ENCODE results near the gene CACNA1D. TPM values are rescaled to one million over a fixed set of nuclear protein-coding genes. Genes with fewer than 3 reads are reported as not detected.
"Not testable (repeated sequence)": the region's sequence is repeated elsewhere in the genome, so short reads cannot be mapped to it uniquely, and the experiment has no call there.

CACNA1D gene
- polyA plus RNA-seq, 4 donors: 2.2 to 133 (median 6.2) TPM

- Histone ChIP-seq H3K9me3 (ENCODE audit: control insufficient read depth in 2 of 2, insufficient read depth in 1 of 2, low read depth in 1 of 2, low read length in 1 of 2) (peaks cover 0 to 3% of the 10 kb centered on the region in 2 donors), H3K27me3 (ENCODE audit: control insufficient read depth in 3 of 3, insufficient read depth in 3 of 3, low read length in 3 of 3) (no peaks in the 10 kb centered on the region), H3K36me3 (ENCODE audit: control insufficient read depth in 3 of 3, insufficient read depth in 2 of 3, low read depth in 1 of 3, low read length in 3 of 3) (peaks cover 0 to 9% (median 0%) of the 10 kb centered on the region in 3 donors), H3K27ac (ENCODE audit: low read depth in 1 of 3, low read length in 2 of 3) (no peak overlapping the region), H3K4me1 (ENCODE audit: control insufficient read depth in 3 of 3, insufficient read depth in 2 of 3, low read depth in 1 of 3, low read length in 2 of 3) (peaks cover 0 to 11% (median 0%) of the 10 kb centered on the region in 3 donors), H3K4me3 (ENCODE audit: low read depth in 1 of 3, low read length in 3 of 3) (no peak overlapping the region)
- FAIRE-seq (no peak), DNase-seq (no peak)
- WGBS, 3 donors: 85 to 98% (median 90%) methylated on average over 4 of the region's 4 CpGs
Measured at GRCh38 chr3:53554559-53555067, 60.2 kb downstream of the CACNA1D start.

- peaks cover 0 to 6% (median 0%) of the 10 kb centered on the region in 3 donors for H3K36me3 ChIP-seq (ENCODE audit: control insufficient read depth in 3 of 3, insufficient read depth in 2 of 3, low read depth in 1 of 3, low read length in 3 of 3)
- WGBS, 3 donors: 61 to 67% (median 66%) methylated on average over 4 of the region's 4 CpGs
- no peak overlapping the region for H3K27ac ChIP-seq (ENCODE audit: low read depth in 1 of 3, low read length in 2 of 3)
- FAIRE-seq (no peak), DNase-seq (peak in 1 of 2 donors; percentile 16)
- H3K4me3 ChIP-seq (ENCODE audit: low read depth in 1 of 3, low read length in 3 of 3): no peak overlapping the region
- peaks cover 0 to 4% of the 10 kb centered on the region in 2 donors for H3K9me3 ChIP-seq (ENCODE audit: control insufficient read depth in 2 of 2, insufficient read depth in 1 of 2, low read depth in 1 of 2, low read length in 1 of 2)
- H3K4me1 ChIP-seq (ENCODE audit: control insufficient read depth in 3 of 3, insufficient read depth in 2 of 3, low read depth in 1 of 3, low read length in 2 of 3): peaks cover 0 to 11% (median 0%) of the 10 kb centered on the region in 3 donors
- no peaks in the 10 kb centered on the region for H3K27me3 ChIP-seq (ENCODE audit: control insufficient read depth in 3 of 3, insufficient read depth in 3 of 3, low read length in 3 of 3)
Measured at GRCh38 chr3:53555068-53555588, 60.7 kb downstream of the CACNA1D start.

- 80 to 92% (median 92%) methylated on average over 11 of the region's 11 CpGs for WGBS, 3 donors
- no peak for FAIRE-seq
Measured at GRCh38 chr3:53566461-53567145, 72.2 kb downstream of the CACNA1D start.

GRCh38 chr3:53570081-53570480, 75.7 kb downstream of the CACNA1D start:
- H3K27me3 ChIP-seq (ENCODE audit: control insufficient read depth in 3 of 3, insufficient read depth in 3 of 3, low read length in 3 of 3): peaks cover 0 to 2% (median 0%) of the 10 kb centered on the region in 3 donors
- H3K36me3 ChIP-seq (ENCODE audit: control insufficient read depth in 3 of 3, insufficient read depth in 2 of 3, low read depth in 1 of 3, low read length in 3 of 3): peaks cover 0 to 31% (median 0%) of the 10 kb centered on the region in 3 donors
- no peaks in the 10 kb centered on the region for H3K9me3 ChIP-seq (ENCODE audit: control insufficient read depth in 2 of 2, insufficient read depth in 1 of 2, low read depth in 1 of 2, low read length in 1 of 2)
- WGBS, 3 donors: 59 to 88% (median 88%) methylated on average over 2 of the region's 2 CpGs
- H3K4me1 ChIP-seq (ENCODE audit: control insufficient read depth in 3 of 3, insufficient read depth in 2 of 3, low read depth in 1 of 3, low read length in 2 of 3): no peaks in the 10 kb centered on the region
- no peak overlapping the region for H3K27ac ChIP-seq (ENCODE audit: low read depth in 1 of 3, low read length in 2 of 3)
- FAIRE-seq (no peak), DNase-seq (no peak)
- no peak overlapping the region for H3K4me3 ChIP-seq (ENCODE audit: low read depth in 1 of 3, low read length in 3 of 3)

More at GRCh38 chr3:53566461-53567145, 72.2 kb downstream of the CACNA1D start:
- peaks cover 0 to 2% (median 0%) of the 10 kb centered on the region in 3 donors for H3K27me3 ChIP-seq (ENCODE audit: control insufficient read depth in 3 of 3, insufficient read depth in 3 of 3, low read length in 3 of 3)
- no peaks in the 10 kb centered on the region for H3K9me3 ChIP-seq (ENCODE audit: control insufficient read depth in 2 of 2, insufficient read depth in 1 of 2, low read depth in 1 of 2, low read length in 1 of 2)
- DNase-seq: peak in 1 of 2 donors; percentile 23
- peaks cover 0 to 19% (median 0%) of the 10 kb centered on the region in 3 donors for H3K36me3 ChIP-seq (ENCODE audit: control insufficient read depth in 3 of 3, insufficient read depth in 2 of 3, low read depth in 1 of 3, low read length in 3 of 3)
- H3K4me1 ChIP-seq (ENCODE audit: control insufficient read depth in 3 of 3, insufficient read depth in 2 of 3, low read depth in 1 of 3, low read length in 2 of 3): no peaks in the 10 kb centered on the region
- no peak overlapping the region for H3K4me3 ChIP-seq (ENCODE audit: low read depth in 1 of 3, low read length in 3 of 3)
- no peak overlapping the region for H3K27ac ChIP-seq (ENCODE audit: low read depth in 1 of 3, low read length in 2 of 3)

- 79 to 92% (median 85%) methylated on average over 3 of the region's 3 CpGs for WGBS, 3 donors
- H3K36me3 ChIP-seq (ENCODE audit: control insufficient read depth in 3 of 3, insufficient read depth in 2 of 3, low read depth in 1 of 3, low read length in 3 of 3): peaks cover 0 to 34% (median 0%) of the 10 kb centered on the region in 3 donors
- peak in 1 of 2 donors; percentile 9 for DNase-seq
- H3K4me1 ChIP-seq (ENCODE audit: control insufficient read depth in 3 of 3, insufficient read depth in 2 of 3, low read depth in 1 of 3, low read length in 2 of 3): no peaks in the 10 kb centered on the region
- no peak overlapping the region for H3K4me3 ChIP-seq (ENCODE audit: low read depth in 1 of 3, low read length in 3 of 3)
- no peaks in the 10 kb centered on the region for H3K9me3 ChIP-seq (ENCODE audit: control insufficient read depth in 2 of 2, insufficient read depth in 1 of 2, low read depth in 1 of 2, low read length in 1 of 2)
- H3K27me3 ChIP-seq (ENCODE audit: control insufficient read depth in 3 of 3, insufficient read depth in 3 of 3, low read length in 3 of 3): peaks cover 0 to 2% (median 0%) of the 10 kb centered on the region in 3 donors
- no peak for FAIRE-seq
- no peak overlapping the region for H3K27ac ChIP-seq (ENCODE audit: low read depth in 1 of 3, low read length in 2 of 3)
Measured at GRCh38 chr3:53570709-53571108, 76.3 kb downstream of the CACNA1D start.

- H3K4me1 ChIP-seq (ENCODE audit: control insufficient read depth in 3 of 3, insufficient read depth in 2 of 3, low read depth in 1 of 3, low read length in 2 of 3): no peaks in the 10 kb centered on the region
- DNase-seq: no peak
- 68 to 81% (median 79%) methylated on average over 4 of the region's 4 CpGs for WGBS, 3 donors
- no peak for FAIRE-seq
- no peaks in the 10 kb centered on the region for H3K9me3 ChIP-seq (ENCODE audit: control insufficient read depth in 2 of 2, insufficient read depth in 1 of 2, low read depth in 1 of 2, low read length in 1 of 2)
- no peak overlapping the region for H3K27ac ChIP-seq (ENCODE audit: low read depth in 1 of 3, low read length in 2 of 3)
- H3K4me3 ChIP-seq (ENCODE audit: low read depth in 1 of 3, low read length in 3 of 3): no peak overlapping the region
- peaks cover 0 to 34% (median 0%) of the 10 kb centered on the region in 3 donors for H3K36me3 ChIP-seq (ENCODE audit: control insufficient read depth in 3 of 3, insufficient read depth in 2 of 3, low read depth in 1 of 3, low read length in 3 of 3)
- H3K27me3 ChIP-seq (ENCODE audit: control insufficient read depth in 3 of 3, insufficient read depth in 3 of 3, low read length in 3 of 3): no peaks in the 10 kb centered on the region
Measured at GRCh38 chr3:53571264-53571663, 76.9 kb downstream of the CACNA1D start.

GRCh38 chr3:53572184-53572583, 77.8 kb downstream of the CACNA1D start:
- not testable (repeated sequence) for H3K27me3 ChIP-seq (ENCODE audit: control insufficient read depth in 3 of 3, insufficient read depth in 3 of 3, low read length in 3 of 3); H3K27ac ChIP-seq (ENCODE audit: low read depth in 1 of 3, low read length in 2 of 3); DNase-seq; H3K4me1 ChIP-seq (ENCODE audit: control insufficient read depth in 3 of 3, insufficient read depth in 2 of 3, low read depth in 1 of 3, low read length in 2 of 3); FAIRE-seq; H3K4me3 ChIP-seq (ENCODE audit: low read depth in 1 of 3, low read length in 3 of 3); H3K9me3 ChIP-seq (ENCODE audit: control insufficient read depth in 2 of 2, insufficient read depth in 1 of 2, low read depth in 1 of 2, low read length in 1 of 2)
- 84 to 92% (median 87%) methylated on average over 4 of the region's 4 CpGs for WGBS, 3 donors
- H3K36me3 ChIP-seq (ENCODE audit: control insufficient read depth in 3 of 3, insufficient read depth in 2 of 3, low read depth in 1 of 3, low read length in 3 of 3): peaks cover 0 to 36% (median 0%) of the 10 kb centered on the region in 3 donors

- WGBS, 3 donors: 62 to 87% (median 75%) methylated on average over 3 of the region's 3 CpGs
- no peak for FAIRE-seq
Measured at GRCh38 chr3:53577506-53577905, 83.1 kb downstream of the CACNA1D start.

More at GRCh38 chr3:53577506-53577905, 83.1 kb downstream of the CACNA1D start:
- Histone ChIP-seq H3K9me3 (ENCODE audit: control insufficient read depth in 2 of 2, insufficient read depth in 1 of 2, low read depth in 1 of 2, low read length in 1 of 2) (no peaks in the 10 kb centered on the region), H3K27me3 (ENCODE audit: control insufficient read depth in 3 of 3, insufficient read depth in 3 of 3, low read length in 3 of 3) (no peaks in the 10 kb centered on the region), H3K4me1 (ENCODE audit: control insufficient read depth in 3 of 3, insufficient read depth in 2 of 3, low read depth in 1 of 3, low read length in 2 of 3) (no peaks in the 10 kb centered on the region), H3K27ac (ENCODE audit: low read depth in 1 of 3, low read length in 2 of 3) (no peak overlapping the region), H3K36me3 (ENCODE audit: control insufficient read depth in 3 of 3, insufficient read depth in 2 of 3, low read depth in 1 of 3, low read length in 3 of 3) (peaks cover 0 to 40% (median 0%) of the 10 kb centered on the region in 3 donors), H3K4me3 (ENCODE audit: low read depth in 1 of 3, low read length in 3 of 3) (no peak overlapping the region)
- no peak for DNase-seq
